ENCODE measurements around the gene SMYD3.

DNA sequence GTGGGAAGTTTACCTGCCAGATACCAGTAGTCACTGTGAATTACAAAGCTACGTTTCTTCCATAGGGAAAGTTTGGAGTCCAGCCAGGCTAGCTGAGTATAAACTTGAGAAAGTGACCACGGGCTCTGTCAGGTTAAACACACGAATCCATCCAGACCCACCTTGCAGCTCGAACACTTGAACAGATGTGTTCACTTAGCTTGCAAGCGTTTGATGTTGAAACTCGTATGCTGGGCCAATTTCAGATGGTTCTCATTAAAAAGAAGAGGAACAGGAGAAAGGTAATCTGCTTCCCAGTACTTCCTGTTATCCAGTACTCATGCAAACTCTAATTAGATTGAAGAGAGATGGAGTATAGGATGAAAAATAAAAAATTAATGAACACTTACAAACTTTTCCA is 636.4 kb downstream of the SMYD3 start:
- TF ChIP-seq, protein P1, sequence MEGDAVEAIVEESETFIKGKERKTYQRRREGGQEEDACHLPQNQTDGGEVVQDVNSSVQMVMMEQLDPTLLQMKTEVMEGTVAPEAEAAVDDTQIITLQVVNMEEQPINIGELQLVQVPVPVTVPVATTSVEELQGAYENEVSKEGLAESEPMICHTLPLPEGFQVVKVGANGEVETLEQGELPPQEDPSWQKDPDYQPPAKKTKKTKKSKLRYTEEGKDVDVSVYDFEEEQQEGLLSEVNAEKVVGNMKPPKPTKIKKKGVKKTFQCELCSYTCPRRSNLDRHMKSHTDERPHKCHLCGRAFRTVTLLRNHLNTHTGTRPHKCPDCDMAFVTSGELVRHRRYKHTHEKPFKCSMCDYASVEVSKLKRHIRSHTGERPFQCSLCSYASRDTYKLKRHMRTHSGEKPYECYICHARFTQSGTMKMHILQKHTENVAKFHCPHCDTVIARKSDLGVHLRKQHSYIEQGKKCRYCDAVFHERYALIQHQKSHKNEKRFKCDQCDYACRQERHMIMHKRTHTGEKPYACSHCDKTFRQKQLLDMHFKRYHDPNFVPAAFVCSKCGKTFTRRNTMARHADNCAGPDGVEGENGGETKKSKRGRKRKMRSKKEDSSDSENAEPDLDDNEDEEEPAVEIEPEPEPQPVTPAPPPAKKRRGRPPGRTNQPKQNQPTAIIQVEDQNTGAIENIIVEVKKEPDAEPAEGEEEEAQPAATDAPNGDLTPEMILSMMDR (conservative IDR thresholded peaks at IDR 0.05 in 1 of 2, IDR thresholded peaks at IDR 0.05 in 1 of 2; ENCODE audit: low read depth in 1 of 2, low read length in 2 of 2), result no peak
- TF ChIP-seq EZH2 (IDR thresholded peaks at IDR 0.05; ENCODE audit: low read length, missing control alignments), result no peak
